Suprapubic skin (tissue), 4 donors: ENCODE measurements around the gene MN1.

Experiments
- CTCF ChIP-seq, 2 donors: fragments of 200-600 bp in 1 of 2; fragments of 450-650 bp in 1 of 2; sonication (generic) in 1 of 2; IDR thresholded peaks; one replicate each; pipeline ENCODE4 v1.5.1; 2016 to 2019; ENCODE audit warnings: antibody characterized with exemption in 2 of 2, mild to moderate bottlenecking in 1 of 2, moderate library complexity in 1 of 2
- EP300 ChIP-seq: sonication (generic); formaldehyde crosslinking; IDR thresholded peaks from one replicate; pipeline ENCODE4 v1.6.1; 2017; ENCODE audit warnings: antibody characterized with exemption
- POLR2A ChIP-seq, 2 donors: fragments of 450-650 bp; IDR thresholded peaks; one replicate each; pipeline ENCODE4 v1.6.1; 2017; ENCODE audit warnings: antibody characterized with exemption in 2 of 2, mild to moderate bottlenecking in 2 of 2, moderate library complexity in 2 of 2
- POLR2AphosphoS5 ChIP-seq, 3 donors: sonication (generic); formaldehyde crosslinking; IDR thresholded peaks; one replicate each; pipeline ENCODE4 v1.6.1; 2017; ENCODE audit warnings: antibody characterized with exemption in 3 of 3

DNA sequence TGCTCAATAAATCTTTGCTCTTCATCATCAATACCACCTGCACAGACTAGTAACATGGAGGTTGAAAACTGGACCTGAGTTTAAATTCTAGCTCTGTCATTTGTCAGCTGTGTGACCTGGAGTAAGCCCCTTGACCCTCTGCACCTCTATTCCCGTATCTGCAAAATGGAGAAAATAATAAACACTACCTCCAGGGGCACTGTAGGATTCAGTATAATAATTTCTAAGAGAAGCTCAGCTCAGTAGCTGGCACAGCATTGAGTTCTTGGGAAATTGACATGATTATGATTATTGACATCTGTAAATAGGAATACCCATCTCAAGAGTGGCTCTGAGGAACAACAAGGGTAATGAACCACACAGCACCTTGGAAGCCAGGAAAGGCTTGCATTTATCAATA, 78.4 kb downstream of the MN1 start:
- peak in 1 of 2 donors; percentile 8 for TF ChIP-seq CTCF (IDR thresholded peaks at IDR 0.05)
- TF ChIP-seq POLR2AphosphoS5 (IDR thresholded peaks at IDR 0.05), result no peak
- TF ChIP-seq POLR2A (IDR thresholded peaks at IDR 0.05), result no peak
- no peak for TF ChIP-seq EP300
